Endothelial cell (in vitro differentiated cells): ENCODE measurements around the gene VTI1A. TPM values are rescaled to one million over a fixed set of nuclear protein-coding genes. Genes with fewer than 3 reads are reported as not detected.

Experiments
- DNase-seq: peaks from one replicate; pipeline ENCODE4 v3.0.0; 2021; ENCODE audit warnings: low spot score
- H3K27ac Mint-ChIP-seq: one replicate; pipeline ENCODE4 v1.8.0; 2021; ENCODE audit warnings: mixed read lengths, inconsistent platforms; ENCODE audit not compliant: unreplicated experiment
- H3K27me3 Mint-ChIP-seq: one replicate; pipeline ENCODE4 v1.8.0; 2021; ENCODE audit warnings: mild to moderate bottlenecking, moderate library complexity, mixed read lengths, inconsistent platforms; ENCODE audit not compliant: unreplicated experiment
- H3K36me3 Mint-ChIP-seq: one replicate; pipeline ENCODE4 v1.8.0; 2021; ENCODE audit warnings: mild to moderate bottlenecking, low read depth, mixed read lengths, inconsistent platforms; ENCODE audit not compliant: unreplicated experiment
- H3K4me1 Mint-ChIP-seq: one replicate; pipeline ENCODE4 v1.8.0; 2021; ENCODE audit warnings: mild to moderate bottlenecking, mixed read lengths, inconsistent platforms; ENCODE audit not compliant: unreplicated experiment
- H3K4me3 Mint-ChIP-seq: one replicate; pipeline ENCODE4 v1.8.0; 2021; ENCODE audit warnings: mild to moderate bottlenecking, mixed read lengths, inconsistent platforms; ENCODE audit not compliant: unreplicated experiment
- H3K9me3 Mint-ChIP-seq: one replicate; pipeline ENCODE4 v1.8.0; 2021; ENCODE audit warnings: mixed read lengths, inconsistent platforms; ENCODE audit not compliant: unreplicated experiment
- CTCF ChIP-seq: fragments of 200-600 bp; sonication (generic); IDR thresholded peaks from one replicate; pipeline ENCODE4 v1.5.0; 2021; ENCODE audit warnings: antibody characterized with exemption; ENCODE audit not compliant: unreplicated experiment
- total RNA-seq: library from RNA; stranded (reverse); fragmentation: NEBNext Ultra II Directional; extraction: Animal tissue kit (Norgen Biotek cat#: 25700); gene quantifications from one replicate; pipeline ENCODE4 v1.2.1, GENCODE V29; 2021; ENCODE audit not compliant: unreplicated experiment

Gene VTI1A
- total RNA-seq, 1 donor from 2014 or later: 35.4 TPM

DNA sequence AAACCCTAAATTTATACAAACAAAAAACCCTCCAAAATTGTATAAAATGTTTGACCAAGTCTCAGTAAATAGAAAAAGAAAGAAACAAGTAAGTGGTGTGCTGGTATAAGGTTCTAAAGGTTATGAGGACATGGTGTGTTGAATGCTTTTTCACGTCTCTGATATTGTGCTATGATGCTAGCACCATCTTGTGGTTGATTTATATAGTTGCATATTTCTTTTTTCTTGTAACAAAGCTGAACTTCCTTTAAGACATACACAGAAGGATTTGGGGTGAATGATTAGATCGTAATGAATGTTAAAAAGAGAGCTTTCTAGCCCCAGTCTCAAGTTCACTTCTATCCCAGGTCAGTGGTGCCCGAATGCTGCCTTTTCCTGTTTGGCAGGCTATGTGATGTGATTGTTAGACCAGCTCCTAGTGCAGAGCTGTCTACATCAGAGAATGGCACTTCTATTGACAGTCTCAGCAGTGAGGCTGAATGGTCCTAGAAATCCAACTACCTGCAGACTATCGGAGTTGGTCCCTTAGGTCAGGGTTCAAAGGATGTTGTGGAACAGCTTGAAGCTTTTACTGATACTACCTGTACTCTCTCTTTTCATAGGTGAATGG is 25.0 kb downstream of the VTI1A start:
- Mint-ChIP-seq H3K9me3 (no peaks in the 10 kb centered on the region), H3K36me3 (no peaks in the 10 kb centered on the region), H3K4me1 (peaks cover 3% of the 10 kb centered on the region), H3K27me3 (no peaks in the 10 kb centered on the region), H3K4me3 (no peak overlapping the region), H3K27ac (no peak overlapping the region)
- DNase-seq: no peak
- peak; percentile 51 for TF ChIP-seq CTCF

DNA sequence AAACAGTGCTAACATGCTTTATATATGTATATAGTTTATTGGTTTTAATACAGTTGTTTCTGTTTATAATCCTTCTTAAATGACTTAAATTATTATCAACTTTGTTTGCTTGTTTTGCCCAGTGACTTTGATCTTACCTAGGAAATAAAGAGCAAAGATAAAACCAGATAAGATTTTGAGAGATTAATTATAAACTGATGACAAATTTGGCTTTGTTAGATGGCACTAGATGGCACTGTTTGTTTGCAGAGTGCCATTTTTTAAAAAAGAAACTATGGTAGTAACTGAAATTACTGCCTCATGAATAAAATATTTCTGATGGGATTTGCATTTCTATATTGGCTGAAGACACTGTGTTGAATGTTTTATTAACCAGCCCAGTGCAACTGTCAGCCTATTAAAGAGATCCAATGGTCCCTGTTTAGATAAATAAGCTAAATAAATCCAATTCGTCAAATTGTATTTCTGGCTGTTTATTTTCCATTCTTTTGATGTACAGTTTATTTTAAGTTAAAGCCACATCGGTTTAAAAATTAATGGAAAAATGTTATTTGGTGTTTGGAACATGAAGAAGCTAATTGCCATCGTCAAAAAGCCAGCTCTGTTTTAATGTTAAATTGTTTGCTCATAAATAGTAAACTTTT is 28.7 kb downstream of the VTI1A start:
- H3K9me3 Mint-ChIP-seq: no peaks in the 10 kb centered on the region
- H3K4me3 Mint-ChIP-seq: no peak overlapping the region
- no peak for TF ChIP-seq CTCF
- H3K27ac Mint-ChIP-seq: no peak overlapping the region
- peaks cover 9% of the 10 kb centered on the region for H3K4me1 Mint-ChIP-seq
- no peak for DNase-seq
- no peaks in the 10 kb centered on the region for H3K36me3 Mint-ChIP-seq
- no peaks in the 10 kb centered on the region for H3K27me3 Mint-ChIP-seq

DNA sequence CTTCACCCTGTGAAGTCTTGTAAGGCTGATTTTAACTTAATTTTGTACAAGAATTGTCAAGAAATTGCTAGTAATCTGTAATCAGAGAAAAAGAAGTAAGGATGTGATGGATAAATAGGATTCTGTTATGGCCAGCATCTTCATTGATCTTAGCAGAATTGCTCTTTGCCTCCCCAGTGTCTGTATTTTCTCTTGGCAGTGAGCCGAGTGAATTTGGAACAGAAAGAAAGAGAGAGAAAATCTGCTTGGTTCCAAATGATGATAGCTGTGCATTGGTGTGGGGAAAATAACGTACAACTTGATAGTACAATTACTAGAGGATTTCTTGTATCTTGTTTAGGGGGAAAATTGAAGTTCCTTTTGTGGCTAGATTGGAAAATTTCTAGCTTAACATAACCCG is 34.6 kb downstream of the VTI1A start:
- H3K27me3 Mint-ChIP-seq: no peaks in the 10 kb centered on the region

GRCh38 chr10:112484399-112484798 is 37.4 kb downstream of the VTI1A start:
- Mint-ChIP-seq H3K27me3 (no peaks in the 10 kb centered on the region), H3K4me1 (peaks cover 3% of the 10 kb centered on the region), H3K9me3 (no peaks in the 10 kb centered on the region), H3K36me3 (no peaks in the 10 kb centered on the region), H3K27ac (no peak overlapping the region), H3K4me3 (no peak overlapping the region)
- no peak for TF ChIP-seq CTCF
- no peak for DNase-seq

More for the DNA sequence above, 34.6 kb downstream of the VTI1A start:
- DNase-seq: no peak
- no peaks in the 10 kb centered on the region for H3K36me3 Mint-ChIP-seq
- H3K4me3 Mint-ChIP-seq: no peak overlapping the region
- peaks cover 6% of the 10 kb centered on the region for H3K4me1 Mint-ChIP-seq
- no peak for TF ChIP-seq CTCF
- no peaks in the 10 kb centered on the region for H3K9me3 Mint-ChIP-seq
- H3K27ac Mint-ChIP-seq: no peak overlapping the region

- no peak overlapping the region for H3K4me3 Mint-ChIP-seq
- DNase-seq: no peak
- no peak for TF ChIP-seq CTCF
- no peak overlapping the region for H3K27ac Mint-ChIP-seq
- no peaks in the 10 kb centered on the region for H3K9me3 Mint-ChIP-seq
- peaks cover 2% of the 10 kb centered on the region for H3K4me1 Mint-ChIP-seq
- no peaks in the 10 kb centered on the region for H3K27me3 Mint-ChIP-seq
- H3K36me3 Mint-ChIP-seq: no peaks in the 10 kb centered on the region
Measured at GRCh38 chr10:112487964-112488363, 40.9 kb downstream of the VTI1A start.
